Measurements from ENCODE around the gene PNMA6E.

The PNMA6E gene

DNA sequence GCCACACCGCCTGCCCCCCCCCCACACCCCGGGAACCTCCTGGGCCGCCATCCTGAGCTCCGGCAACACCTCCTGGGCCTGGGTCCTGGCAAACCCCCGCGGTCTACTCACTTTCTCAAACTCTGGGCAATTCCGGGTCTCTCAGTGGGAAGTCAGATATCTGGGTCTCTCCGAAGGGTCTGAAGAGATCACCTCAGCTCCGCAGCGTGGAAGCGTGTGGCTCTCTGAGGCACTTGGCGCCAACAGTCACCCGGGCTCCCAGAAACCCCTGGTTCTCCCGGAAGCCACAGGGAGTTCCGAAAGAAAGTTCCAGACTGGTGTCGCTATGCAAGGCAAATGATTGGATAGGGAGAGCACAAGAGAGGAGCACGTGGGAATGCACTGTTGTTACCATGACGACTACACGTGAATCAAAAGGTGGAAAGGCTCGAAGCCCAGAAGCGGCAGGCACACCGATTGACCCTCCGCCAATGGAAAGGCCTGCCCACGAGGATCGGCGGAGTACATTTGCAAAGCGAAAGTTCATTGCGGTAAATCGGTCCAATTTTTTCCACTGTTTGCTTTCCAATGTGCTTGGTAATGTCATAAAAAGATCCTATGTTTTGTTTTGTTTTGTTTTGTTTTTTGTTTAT is at the start of gene PNMA6E:
Gene PNMA6E, minus strand, starts transcription at position 218 of the 632 bp plus-strand sequence. CDS start 2,501 bp downstream, outside the sequence.
- ChIA-PET POLR2A (no interaction called here), CTCF (no interaction called here)
- no peak for DNase-seq (ENCODE audit: low read depth, low spot score)
- H3K4me3 ChIP-seq (ENCODE audit: low read depth, low read length), result no peak within 1 kb of the TSS
- TF ChIP-seq, protein P1, sequence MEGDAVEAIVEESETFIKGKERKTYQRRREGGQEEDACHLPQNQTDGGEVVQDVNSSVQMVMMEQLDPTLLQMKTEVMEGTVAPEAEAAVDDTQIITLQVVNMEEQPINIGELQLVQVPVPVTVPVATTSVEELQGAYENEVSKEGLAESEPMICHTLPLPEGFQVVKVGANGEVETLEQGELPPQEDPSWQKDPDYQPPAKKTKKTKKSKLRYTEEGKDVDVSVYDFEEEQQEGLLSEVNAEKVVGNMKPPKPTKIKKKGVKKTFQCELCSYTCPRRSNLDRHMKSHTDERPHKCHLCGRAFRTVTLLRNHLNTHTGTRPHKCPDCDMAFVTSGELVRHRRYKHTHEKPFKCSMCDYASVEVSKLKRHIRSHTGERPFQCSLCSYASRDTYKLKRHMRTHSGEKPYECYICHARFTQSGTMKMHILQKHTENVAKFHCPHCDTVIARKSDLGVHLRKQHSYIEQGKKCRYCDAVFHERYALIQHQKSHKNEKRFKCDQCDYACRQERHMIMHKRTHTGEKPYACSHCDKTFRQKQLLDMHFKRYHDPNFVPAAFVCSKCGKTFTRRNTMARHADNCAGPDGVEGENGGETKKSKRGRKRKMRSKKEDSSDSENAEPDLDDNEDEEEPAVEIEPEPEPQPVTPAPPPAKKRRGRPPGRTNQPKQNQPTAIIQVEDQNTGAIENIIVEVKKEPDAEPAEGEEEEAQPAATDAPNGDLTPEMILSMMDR (IDR thresholded peaks at IDR 0.05; ENCODE audit: insufficient read depth, low read length, missing control alignments), result no peak

GRCh38 chrX:153450949-153451277 is 49.8 kb upstream of the PNMA6E start:
- DNase-seq (ENCODE audit: low read depth, low spot score), result no peak
- POLR2A ChIA-PET, result no interaction called here
- CTCF ChIA-PET, result no interaction called here
- TF ChIP-seq, protein P1 (IDR thresholded peaks at IDR 0.05; ENCODE audit: insufficient read depth, low read length, missing control alignments), result no peak
- no peak overlapping the region for H3K4me3 ChIP-seq (ENCODE audit: low read depth, low read length)

DNA sequence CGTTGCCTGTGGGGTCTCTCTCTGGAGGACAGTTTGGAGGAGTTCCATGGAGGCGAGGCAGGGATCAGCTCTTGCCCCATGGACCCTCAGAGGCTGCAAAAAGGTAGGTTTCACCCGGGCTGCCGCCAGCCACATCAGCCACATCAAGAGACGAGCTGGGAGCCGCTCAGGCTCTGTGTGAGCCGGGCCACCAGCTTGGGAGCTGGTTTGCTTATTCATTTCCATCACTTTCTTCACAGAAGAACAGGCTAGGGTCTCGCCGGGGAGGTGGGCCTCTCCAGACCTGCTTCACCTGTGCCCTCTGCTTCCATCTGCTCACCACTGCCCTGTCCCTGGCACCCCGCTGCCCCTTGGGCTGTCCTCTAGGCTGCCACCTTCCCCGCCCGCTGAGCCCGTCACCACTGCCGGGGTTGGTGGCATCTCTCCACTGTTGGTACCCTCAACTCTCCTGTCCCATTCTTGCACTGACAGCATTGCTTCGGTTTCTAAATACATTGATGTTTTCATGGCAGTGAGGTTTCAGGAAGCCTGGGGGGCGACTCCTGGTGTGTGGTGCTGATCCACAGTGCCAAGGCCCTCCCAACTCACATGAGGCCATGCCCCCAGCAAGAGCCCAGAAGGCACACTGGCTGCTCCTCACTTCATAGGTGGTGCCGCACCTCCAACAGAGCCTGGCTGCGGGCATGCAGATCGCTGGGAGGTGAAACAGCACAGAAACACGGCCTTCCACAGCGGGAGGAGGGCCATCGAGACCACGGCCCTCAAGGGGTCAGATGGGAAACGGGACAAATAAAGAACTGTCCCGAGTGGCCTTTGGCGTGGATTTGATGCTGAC is 49.2 kb upstream of the PNMA6E start:
- ChIA-PET CTCF (interaction anchor here (1.3 kb wide), 1 partner anchor 21 kb away, joined by 4 read pairs; the partner anchor contains the start of gene HAUS7), POLR2A (no interaction called here)
- no peak for DNase-seq (ENCODE audit: low read depth, low spot score)
- TF ChIP-seq, protein P1 (IDR thresholded peaks at IDR 0.05; ENCODE audit: insufficient read depth, low read length, missing control alignments), result no peak
- H3K4me3 ChIP-seq (ENCODE audit: low read depth, low read length), result no peak overlapping the region

DNA sequence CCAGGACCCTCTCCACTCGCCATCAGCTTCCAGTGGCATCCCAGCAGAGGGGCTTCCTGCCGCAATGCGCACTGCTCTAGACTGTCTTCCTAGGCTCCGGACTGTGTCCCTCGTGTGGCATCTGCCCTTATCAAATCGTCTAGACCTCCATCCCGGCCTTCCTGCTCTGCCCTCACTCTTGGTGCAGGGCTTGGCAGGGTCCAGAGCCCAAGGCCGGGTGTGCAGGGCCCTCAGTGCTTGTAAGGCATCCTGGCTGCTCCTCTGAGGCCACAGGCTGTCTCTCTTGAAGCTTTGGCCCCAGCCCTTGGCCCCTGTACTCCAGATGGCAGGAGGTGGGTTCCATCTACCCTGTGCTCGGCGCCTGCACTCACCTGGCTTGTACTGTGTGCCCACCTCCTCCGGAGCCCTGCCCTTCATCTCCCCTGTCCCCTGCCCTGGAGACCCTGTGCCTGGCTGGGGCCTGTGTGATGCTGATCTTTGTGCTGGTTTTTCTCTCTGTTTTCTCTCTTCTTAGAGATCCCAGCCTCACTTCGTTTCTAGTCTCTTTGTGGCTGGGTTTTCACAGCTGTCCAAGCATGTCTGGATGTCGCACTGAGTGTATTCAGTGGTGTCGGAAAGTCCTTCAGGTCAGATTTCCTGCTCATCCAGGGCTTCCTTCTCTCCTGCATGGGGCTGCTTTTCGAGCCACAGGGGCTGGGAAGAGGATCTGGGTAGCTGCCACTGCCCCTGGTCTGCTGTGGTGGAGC is 48.4 kb upstream of the PNMA6E start:
- TF ChIP-seq, protein P1 (IDR thresholded peaks at IDR 0.05; ENCODE audit: insufficient read depth, low read length, missing control alignments), result no peak
- DNase-seq (ENCODE audit: low read depth, low spot score), result no peak
- ChIA-PET POLR2A (no interaction called here), CTCF (interaction anchor here (1.3 kb wide), 1 partner anchor 22 kb away, joined by 4 read pairs; the partner anchor contains the start of gene HAUS7)
- no peak overlapping the region for H3K4me3 ChIP-seq (ENCODE audit: low read depth, low read length)

GRCh38 chrX:153448556-153449367 is 47.6 kb upstream of the PNMA6E start:
- DNase-seq (ENCODE audit: low read depth, low spot score), result no peak
- POLR2A ChIA-PET, result no interaction called here
- H3K4me3 ChIP-seq (ENCODE audit: low read depth, low read length), result no peak overlapping the region
- CTCF ChIA-PET, result interaction anchor here (1.3 kb wide), 1 partner anchor 22 kb away, joined by 4 read pairs; the partner anchor contains the start of gene HAUS7
- TF ChIP-seq, protein P1 (IDR thresholded peaks at IDR 0.05; ENCODE audit: insufficient read depth, low read length, missing control alignments), result no peak

Measured in AG04449 (cell line).